ENCODE results near the gene GMNC. TPM values are rescaled to one million over a fixed set of nuclear protein-coding genes. Genes with fewer than 3 reads are reported as not detected.
A peak's percentile ranks its signal among the peaks of the same experiment; 100 is the strongest.

The GMNC gene
- total and polyA plus RNA-seq, 2 of the 13 experiments (the other 11 are each of a cell fraction or from before 2014, with no cell fraction given), result not detected

- intact Hi-C loops (cut with micrococcal nuclease; ENCODE audit: unreplicated experiment), result no loop called here
- no peaks in the 10 kb centered on the region for H3K9me3 ChIP-seq (ENCODE audit: low read length)
- no peak for FAIRE-seq
- H2AFZ ChIP-seq (ENCODE audit: low read length), result no peak overlapping the region
- no peak overlapping the region for H3K27ac ChIP-seq (ENCODE audit: extremely low read length, insufficient read depth, low read length)
- H3K4me3 ChIP-seq (replicated peaks in 1 of 3; ENCODE audit: insufficient read depth in 1 of 3, low read depth in 2 of 3, low read length in 3 of 3), result no peak overlapping the region
- CTCF ChIA-PET (ENCODE audit: low intra/inter-chr PET ratio, low total read pairs), result no interaction called here
- no TSS peak for BruUV-seq (replicated peaks)
- H3K36me3 ChIP-seq (replicated peaks in 1 of 2; ENCODE audit: control insufficient read depth in 1 of 2, insufficient read depth in 2 of 2, low read length in 2 of 2), result no peaks in the 10 kb centered on the region
- no peaks in the 10 kb centered on the region for H3K79me2 ChIP-seq (ENCODE audit: insufficient read depth, low read length)
- POLR2A ChIA-PET, result no interaction called here
- in situ Hi-C loops (cut with HindIII; ENCODE audit: extremely low pct_ligation_motif_present, low pct_unique_long_range_greater_than_20kb), result no loop called here
- peak; percentile 63; the same call in 2 of the 3 replicates for ATAC-seq
- no peaks in the 10 kb centered on the region for H3K27me3 ChIP-seq (ENCODE audit: control insufficient read depth in 1 of 2, insufficient read depth in 2 of 2, low read length in 2 of 2)
- H3K4me2 ChIP-seq (ENCODE audit: low read depth, low read length), result no peak overlapping the region
- no peaks in the 10 kb centered on the region for H4K20me1 ChIP-seq (ENCODE audit: insufficient read depth, low read length)
- H3K4me1 ChIP-seq (ENCODE audit: insufficient read depth, low read length), result no peaks in the 10 kb centered on the region
- TF ChIP-seq TOE1 (CRISPR knock-in tag; IDR thresholded peaks at IDR 0.05) (no peak), TEAD3 (CRISPR knock-in tag; optimal IDR thresholded peaks at IDR 0.05; ENCODE audit: borderline replicate concordance) (peak; percentile 72)
- H3K9ac ChIP-seq (ENCODE audit: insufficient read depth, low read depth, low read length), result no peak overlapping the region
- no peak for DNase-seq (ENCODE audit: low spot score)
- WGBS (ENCODE audit: low lambda C conversion rate), result 0% methylated on average over 3 of the region's 3 CpGs
Observed at GRCh38 chr3:190855151-190855550, 7.3 kb downstream of the GMNC start.

DNA sequence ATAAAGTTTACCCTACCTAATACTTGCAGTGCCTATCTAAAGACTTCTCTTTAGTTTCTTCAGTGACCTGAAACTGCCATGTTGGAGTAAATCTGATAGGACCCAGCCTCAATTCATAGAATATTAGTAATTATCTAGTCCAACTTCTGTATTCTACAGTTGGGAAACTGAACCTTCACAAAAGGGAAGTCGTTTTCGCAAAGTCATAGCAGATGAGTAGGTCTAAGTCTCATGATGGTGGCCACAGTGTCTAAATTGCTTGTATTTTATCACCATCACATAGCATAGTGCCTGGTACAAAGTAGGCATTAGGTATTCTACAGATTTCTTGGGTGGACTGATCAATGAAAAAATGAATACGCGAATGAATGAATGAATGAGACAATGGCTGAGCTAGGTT lies 8.4 kb downstream of the GMNC start:
- Histone ChIP-seq H3K4me1 (ENCODE audit: insufficient read depth, low read length) (no peaks in the 10 kb centered on the region), H3K36me3 (replicated peaks in 1 of 2; ENCODE audit: control insufficient read depth in 1 of 2, insufficient read depth in 2 of 2, low read length in 2 of 2) (no peaks in the 10 kb centered on the region), H3K4me3 (replicated peaks in 1 of 3; ENCODE audit: insufficient read depth in 1 of 3, low read depth in 2 of 3, low read length in 3 of 3) (no peak overlapping the region), H3K4me2 (ENCODE audit: low read depth, low read length) (no peak overlapping the region), H2AFZ (ENCODE audit: low read length) (no peak overlapping the region), H3K9me3 (ENCODE audit: low read length) (no peaks in the 10 kb centered on the region), H3K9ac (ENCODE audit: insufficient read depth, low read depth, low read length) (no peak overlapping the region), H4K20me1 (ENCODE audit: insufficient read depth, low read length) (no peaks in the 10 kb centered on the region), H3K79me2 (ENCODE audit: insufficient read depth, low read length) (no peaks in the 10 kb centered on the region), H3K27ac (ENCODE audit: extremely low read length, insufficient read depth, low read length) (no peak overlapping the region), H3K27me3 (ENCODE audit: control insufficient read depth in 1 of 2, insufficient read depth in 2 of 2, low read length in 2 of 2) (no peaks in the 10 kb centered on the region)
- in situ Hi-C loops (cut with HindIII; ENCODE audit: extremely low pct_ligation_motif_present, low pct_unique_long_range_greater_than_20kb), result no loop called here
- ChIA-PET POLR2A (no interaction called here), CTCF (ENCODE audit: low intra/inter-chr PET ratio, low total read pairs) (no interaction called here)
- DNase-seq (ENCODE audit: low spot score) (no peak), ATAC-seq (no peak), FAIRE-seq (no peak)
- intact Hi-C loops (cut with micrococcal nuclease; ENCODE audit: unreplicated experiment), result no loop called here
- TF ChIP-seq ZBTB38 (CRISPR knock-in tag; IDR thresholded peaks at IDR 0.05), result no peak
- no TSS peak for BruUV-seq (replicated peaks)
- 25% methylated on average over 4 of the region's 4 CpGs for WGBS (ENCODE audit: low lambda C conversion rate)

DNA sequence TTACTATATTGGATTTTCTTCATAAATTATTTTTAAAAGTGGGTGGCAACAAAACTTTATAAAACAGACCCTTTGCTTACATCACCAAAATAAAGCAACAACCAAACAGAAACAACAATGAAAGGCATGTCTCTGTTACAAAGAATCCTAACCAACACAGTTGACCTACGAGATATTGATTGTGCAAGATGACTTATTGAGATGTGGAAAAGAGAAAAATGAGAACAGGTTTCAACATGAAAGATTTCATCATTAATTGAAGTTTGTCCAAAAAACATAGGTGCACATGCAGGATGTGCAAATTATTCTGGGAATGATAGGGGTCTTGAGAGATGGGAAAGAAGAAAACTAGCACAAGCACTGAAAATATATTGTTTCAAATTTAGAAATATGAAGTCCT lies 9.0 kb downstream of the GMNC start:
- intact Hi-C loops (cut with micrococcal nuclease; ENCODE audit: unreplicated experiment), result no loop called here
- ATAC-seq, result no peak

More for the DNA sequence above, 9.0 kb downstream of the GMNC start:
- H2AFZ ChIP-seq (ENCODE audit: low read length), result no peak overlapping the region
- WGBS (ENCODE audit: low lambda C conversion rate), result 0% methylated on average over 1 of the region's 1 CpG
- H4K20me1 ChIP-seq (ENCODE audit: insufficient read depth, low read length), result no peaks in the 10 kb centered on the region
- H3K79me2 ChIP-seq (ENCODE audit: insufficient read depth, low read length), result no peaks in the 10 kb centered on the region
- H3K27ac ChIP-seq (ENCODE audit: extremely low read length, insufficient read depth, low read length), result no peak overlapping the region
- H3K27me3 ChIP-seq (ENCODE audit: control insufficient read depth in 1 of 2, insufficient read depth in 2 of 2, low read length in 2 of 2), result no peaks in the 10 kb centered on the region
- TF ChIP-seq PCBP1 (IDR thresholded peaks at IDR 0.05; ENCODE audit: borderline replicate concordance, low read depth, low read length), result no peak
- TF ChIP-seq ZNF724P (CRISPR knock-in tag; IDR thresholded peaks at IDR 0.05; ENCODE audit: borderline replicate concordance), result no peak
- peak; percentile 25; the same call in 1 of the 2 replicates for TF ChIP-seq CEBPB (IDR thresholded peaks at IDR 0.05; ENCODE audit: borderline replicate concordance, low read depth, low read length)
- no peak for DNase-seq (ENCODE audit: low spot score)
- in situ Hi-C loops (cut with HindIII; ENCODE audit: extremely low pct_ligation_motif_present, low pct_unique_long_range_greater_than_20kb), result no loop called here
- no peaks in the 10 kb centered on the region for H3K9me3 ChIP-seq (ENCODE audit: low read length)
- no peak for FAIRE-seq
- POLR2A ChIA-PET, result no interaction called here
- no peak overlapping the region for H3K9ac ChIP-seq (ENCODE audit: insufficient read depth, low read depth, low read length)
- H3K36me3 ChIP-seq (replicated peaks in 1 of 2; ENCODE audit: control insufficient read depth in 1 of 2, insufficient read depth in 2 of 2, low read length in 2 of 2), result no peaks in the 10 kb centered on the region
- no peak overlapping the region for H3K4me3 ChIP-seq (replicated peaks in 1 of 3; ENCODE audit: insufficient read depth in 1 of 3, low read depth in 2 of 3, low read length in 3 of 3)
- H3K4me2 ChIP-seq (ENCODE audit: low read depth, low read length), result no peak overlapping the region
- H3K4me1 ChIP-seq (ENCODE audit: insufficient read depth, low read length), result no peaks in the 10 kb centered on the region
- no TSS peak for BruUV-seq (replicated peaks)
- CTCF ChIA-PET (ENCODE audit: low intra/inter-chr PET ratio, low total read pairs), result no interaction called here

All from HepG2 (cell line).